Measurements from ENCODE around the gene RFFL.
"Not testable (repeated sequence)": the region's sequence is repeated elsewhere in the genome, so short reads cannot be mapped to it uniquely, and the experiment has no call there.

RFFL gene

DNA sequence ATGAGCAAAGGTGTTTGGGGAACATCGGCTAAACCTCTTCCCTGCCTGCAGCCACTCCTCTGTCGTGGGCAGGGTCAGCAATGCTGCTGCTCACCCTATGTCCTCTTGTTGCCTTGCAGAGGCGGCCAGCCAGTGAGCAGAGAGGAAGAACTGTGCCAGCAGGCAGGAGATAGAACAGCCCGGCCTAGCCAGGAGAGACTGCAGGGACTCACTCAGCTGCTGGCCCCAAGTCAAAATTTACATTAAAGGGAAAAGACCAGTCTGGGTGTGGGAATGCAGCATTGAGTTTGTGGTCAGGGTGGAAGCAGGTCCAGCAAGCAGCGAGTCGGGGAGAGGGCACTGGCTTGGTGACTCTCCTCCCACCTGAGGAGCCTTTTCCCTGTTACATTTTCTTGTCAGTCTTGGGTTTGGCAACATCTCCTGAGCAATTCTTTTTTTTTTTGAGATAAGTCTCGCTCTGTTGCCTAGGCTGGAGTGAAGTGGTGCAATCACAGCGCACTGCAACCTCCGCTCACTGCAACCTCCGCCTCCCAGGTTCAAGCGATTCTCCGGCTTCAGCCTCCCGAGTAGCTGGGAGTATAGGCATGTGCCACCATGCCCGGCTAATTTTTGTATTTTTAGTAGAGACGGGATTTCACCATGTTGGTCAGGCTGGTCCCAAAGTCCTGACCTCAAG is 60.5 kb downstream of the RFFL start:
- DNase-seq = no peak

DNA sequence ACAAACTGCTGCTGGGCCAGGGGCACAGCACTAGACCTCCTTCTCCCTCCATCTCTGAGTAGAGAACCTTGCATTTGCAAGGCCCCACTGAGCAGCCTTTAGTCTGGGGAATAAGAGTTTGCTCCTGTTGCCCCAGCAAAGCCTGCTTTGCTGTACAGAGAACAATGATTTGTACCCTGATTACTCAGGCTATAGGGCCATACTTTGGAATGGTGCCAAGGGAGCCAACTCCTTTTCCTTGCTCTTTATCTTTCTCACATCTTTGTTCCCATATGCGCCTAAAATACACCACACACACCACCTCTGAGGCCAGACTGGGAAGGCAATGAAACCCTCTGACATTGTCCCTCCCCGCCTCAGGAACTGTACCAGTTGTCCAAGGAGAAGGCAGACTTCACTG is 62.0 kb downstream of the RFFL start:
- DNase-seq = no peak

DNA sequence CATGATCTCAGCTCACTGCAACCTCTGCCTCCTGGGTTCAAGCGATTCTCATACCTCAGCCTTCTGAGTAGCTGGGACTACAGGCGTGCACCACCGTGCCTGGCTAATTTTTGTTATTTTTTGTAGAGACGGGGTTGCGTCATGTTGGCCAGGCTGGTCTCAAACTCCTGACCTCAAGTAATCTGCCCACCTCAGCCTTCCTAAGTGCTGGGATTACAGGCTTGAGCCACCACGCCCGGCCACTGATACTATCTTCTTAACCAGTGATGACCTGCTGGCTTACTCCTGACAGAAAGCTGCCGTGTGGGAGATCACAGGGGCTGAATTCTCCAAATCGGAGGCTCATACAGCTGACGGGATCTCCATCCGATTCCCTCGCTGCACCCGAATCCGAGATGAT is 62.5 kb downstream of the RFFL start:
- not testable (repeated sequence) for DNase-seq

DNA sequence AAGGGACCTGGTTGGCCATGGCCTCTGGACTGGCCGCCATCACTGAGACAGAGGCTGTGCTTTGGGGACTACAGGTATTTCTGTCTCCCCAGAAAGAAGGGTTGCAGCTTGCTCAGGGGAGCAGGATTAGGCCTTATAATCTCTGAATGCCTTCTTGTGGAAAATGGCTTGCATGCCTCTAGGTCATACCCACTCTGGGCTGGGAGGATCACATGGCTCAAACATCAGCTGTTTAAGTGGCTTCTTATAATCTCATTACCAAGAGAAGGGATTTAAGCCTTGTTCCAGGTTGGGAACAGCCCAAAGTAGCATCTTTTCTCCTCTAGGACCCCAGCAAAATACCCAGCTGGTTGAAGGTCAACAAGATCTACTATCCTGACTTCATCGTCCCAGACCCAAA is 64.1 kb downstream of the RFFL start:
- no peak for DNase-seq

DNA sequence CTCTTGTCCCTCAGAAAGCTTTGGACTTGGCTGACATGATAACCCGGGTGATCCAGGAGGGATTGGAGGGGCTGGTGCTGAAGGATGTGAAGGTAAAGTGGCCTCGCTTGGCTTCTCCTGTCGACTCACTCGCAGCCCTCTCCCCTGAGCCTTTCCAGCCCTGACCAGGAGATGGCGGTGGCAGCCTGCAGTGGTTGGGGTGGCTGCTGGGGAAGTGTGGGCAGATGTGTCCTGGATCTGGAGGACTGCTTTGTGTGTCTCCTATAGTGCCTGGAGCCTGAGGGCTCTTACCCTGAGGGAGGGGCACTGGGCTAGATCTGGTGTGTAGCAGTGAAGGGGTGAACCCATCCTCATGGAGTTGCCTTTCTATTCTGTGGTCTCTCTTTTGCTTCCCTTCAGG is 65.3 kb downstream of the RFFL start:
- DNase-seq = peak; percentile 79 to 89 (median 86)

DNA sequence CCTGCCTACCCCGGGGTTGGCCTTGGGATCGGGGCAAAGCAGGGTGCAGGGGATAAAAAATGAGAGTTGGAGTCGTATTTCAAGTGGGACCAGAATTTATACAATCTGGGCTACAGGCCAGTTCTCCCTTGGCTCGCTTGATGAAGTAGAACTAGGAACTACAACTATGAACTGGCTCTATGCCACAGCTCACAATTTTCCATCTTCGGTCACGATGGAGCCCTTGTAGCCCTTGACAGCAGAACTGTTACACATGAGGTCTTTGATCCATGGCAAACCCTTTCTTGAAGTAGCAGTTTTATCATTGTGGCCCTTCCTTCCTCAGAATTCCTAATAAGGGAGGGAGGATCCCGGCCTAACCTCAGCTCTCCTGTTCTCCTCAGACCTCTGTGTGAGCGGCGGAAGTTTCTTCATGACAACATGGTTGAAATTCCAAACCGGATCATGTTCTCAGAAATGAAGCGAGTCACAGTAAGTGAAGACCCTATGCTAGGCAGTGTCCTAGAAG is 66.1 kb downstream of the RFFL start:
- DNase-seq = peak; percentile 22 to 41 (median 33)

DNA sequence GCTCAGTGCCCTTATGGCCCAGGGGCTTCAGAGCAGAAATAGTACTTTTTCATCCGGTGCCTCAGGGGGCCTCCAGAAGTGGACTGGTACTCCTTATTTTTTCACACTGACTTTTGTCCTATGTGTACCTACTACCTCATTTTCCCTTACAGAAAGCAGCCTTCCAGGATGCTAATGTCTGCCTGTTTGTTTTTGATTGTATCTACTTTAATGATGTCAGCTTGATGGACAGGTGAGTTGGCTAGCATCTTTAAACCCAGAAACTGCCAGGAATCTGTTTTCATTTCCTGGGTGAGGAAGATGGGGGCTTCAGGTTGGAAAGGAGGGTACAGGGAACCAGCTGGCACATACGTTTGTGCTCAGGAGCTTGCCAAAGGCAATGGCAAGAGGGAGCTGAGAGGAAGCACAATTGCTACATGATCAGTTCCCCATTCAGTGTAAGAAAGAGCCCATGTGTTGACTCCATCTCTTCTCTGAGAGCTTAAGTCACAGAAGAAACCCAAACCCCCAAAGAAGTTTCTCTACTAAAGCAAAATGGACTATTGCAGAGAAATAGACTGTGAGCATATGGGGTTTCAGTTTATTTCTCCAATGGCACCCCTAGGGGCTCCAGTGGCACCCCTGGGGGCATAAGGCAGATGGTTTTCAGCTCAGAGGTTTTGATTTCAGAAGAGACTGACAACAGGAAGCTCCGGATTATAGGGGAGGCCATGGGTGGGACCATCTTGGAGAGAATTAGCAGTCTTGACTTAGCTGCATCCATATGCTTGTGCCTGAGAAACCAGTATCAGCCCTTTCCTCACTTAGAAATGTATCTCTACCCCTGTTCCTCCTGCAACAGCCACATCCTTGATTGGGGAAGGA is 66.9 kb downstream of the RFFL start:
- peak; percentile 9 to 54 (median 42) for DNase-seq

DNA sequence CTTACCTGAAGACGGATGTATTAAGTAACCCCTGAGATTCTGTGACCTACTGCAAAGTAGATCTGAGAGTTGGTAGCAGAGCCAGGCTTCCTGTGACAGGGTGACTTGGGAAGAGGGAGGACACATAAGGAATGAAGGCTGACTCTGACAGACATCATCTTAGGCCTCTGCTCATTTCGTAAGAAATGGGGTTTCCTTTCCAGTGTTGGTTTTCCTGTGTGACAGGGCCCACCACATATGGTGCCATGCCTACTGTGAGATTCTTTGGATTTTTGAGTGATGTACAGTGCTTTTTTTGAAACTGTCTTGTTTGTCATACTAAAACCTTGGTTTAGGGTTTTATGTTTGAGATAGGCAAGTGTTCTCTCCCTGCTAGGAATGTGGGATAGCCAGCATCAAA is 70.5 kb downstream of the RFFL start:
- DNase-seq = no peak

DNA sequence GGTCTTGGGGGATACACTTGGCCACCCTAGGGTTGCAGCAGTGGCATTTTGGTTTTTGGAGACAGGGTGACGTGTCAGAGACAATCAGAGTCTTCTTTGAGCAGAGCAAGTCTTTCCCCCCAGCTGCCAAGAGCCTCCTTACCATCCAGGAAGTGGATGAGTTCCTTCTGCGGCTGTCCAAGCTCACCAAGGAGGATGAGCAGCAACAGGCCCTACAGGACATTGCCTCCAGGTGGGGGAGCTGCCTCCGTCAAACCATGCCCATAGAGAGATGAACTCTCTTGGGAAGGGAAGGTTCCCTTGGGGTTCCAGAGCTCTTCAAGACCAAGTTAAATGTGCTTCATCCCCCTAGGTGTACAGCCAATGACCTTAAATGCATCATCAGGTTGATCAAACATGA is 71.9 kb downstream of the RFFL start:
- DNase-seq = peak in 1 of 4 experiments; percentile 13

DNA sequence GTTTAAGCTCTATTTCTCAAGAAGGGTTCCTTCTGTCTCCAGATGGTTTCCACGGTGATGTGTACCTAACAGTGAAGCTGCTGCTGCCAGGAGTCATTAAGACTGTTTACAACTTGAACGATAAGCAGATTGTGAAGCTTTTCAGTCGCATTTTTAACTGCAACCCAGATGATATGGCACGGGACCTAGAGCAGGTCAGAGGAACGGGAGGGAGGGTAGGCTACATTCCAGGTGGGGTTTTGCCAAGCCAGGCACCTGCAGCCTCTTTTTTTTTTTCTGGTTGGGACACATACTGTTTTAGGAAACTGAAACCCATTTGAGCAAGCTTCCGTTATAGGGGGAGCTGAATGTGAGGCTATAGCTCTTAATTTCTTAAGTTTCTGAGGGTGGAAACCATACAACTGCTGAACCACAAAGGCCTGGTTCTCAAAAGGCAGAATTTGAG is 72.6 kb downstream of the RFFL start:
- peak in 3 of 4 experiments; percentile 15 to 55 (median 30) for DNase-seq

DNA sequence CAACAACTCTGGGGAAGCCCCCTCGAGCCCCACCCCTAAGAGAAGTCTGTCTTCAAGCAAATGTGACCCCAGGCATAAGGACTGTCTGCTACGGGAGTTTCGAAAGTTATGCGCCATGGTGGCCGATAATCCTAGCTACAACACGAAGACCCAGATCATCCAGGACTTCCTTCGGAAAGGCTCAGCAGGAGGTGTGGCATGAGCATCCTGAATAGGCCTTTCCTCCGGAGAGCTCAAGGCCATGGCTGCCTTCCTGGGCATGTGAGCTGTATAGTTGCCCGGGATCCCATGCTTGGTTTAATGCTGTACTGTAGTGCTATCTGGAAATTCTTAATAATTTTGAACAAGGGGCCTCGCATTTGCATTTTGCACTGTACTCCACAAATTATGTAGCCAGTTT is 74.0 kb downstream of the RFFL start:
- no peak for DNase-seq

DNA sequence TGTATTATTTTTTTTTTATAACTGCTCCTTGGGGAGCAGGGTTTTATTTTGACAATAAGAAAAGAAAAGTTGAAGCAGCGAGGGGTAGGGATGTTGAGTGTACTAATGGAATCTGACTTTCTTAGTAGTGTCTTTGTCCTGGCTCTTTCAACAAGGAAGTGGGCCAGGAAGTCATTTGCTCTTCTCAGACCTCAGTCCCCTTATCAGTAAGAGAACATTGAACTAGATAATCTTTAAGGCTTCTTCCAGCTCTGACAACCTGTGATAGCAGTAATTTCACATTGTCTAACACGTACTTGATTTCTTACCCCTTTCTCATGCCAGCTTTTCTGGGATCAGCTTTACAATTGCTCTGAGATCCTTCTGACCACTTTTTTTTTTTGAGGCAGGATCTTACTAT is 74.9 kb downstream of the RFFL start:
- DNase-seq = no peak

DNA sequence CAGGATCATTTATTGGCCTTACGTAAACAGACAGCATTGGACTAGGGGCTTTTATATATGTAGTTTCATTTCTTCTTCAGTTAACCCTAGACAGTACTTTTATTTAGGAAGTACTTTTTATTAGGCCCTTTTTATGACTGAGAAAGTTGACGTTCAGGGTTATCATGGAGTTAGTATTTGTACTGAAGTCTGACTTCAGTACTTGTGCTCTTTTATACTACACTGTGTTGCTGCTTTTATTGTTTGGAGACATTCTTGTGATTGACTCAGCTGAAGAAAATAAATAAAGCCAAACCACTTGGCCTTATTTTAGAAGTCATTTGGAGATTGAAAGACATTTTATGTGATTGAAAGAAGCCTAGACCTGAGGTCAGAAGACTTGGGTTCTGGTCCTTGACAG is 76.3 kb downstream of the RFFL start:
- DNase-seq = no peak

DNA sequence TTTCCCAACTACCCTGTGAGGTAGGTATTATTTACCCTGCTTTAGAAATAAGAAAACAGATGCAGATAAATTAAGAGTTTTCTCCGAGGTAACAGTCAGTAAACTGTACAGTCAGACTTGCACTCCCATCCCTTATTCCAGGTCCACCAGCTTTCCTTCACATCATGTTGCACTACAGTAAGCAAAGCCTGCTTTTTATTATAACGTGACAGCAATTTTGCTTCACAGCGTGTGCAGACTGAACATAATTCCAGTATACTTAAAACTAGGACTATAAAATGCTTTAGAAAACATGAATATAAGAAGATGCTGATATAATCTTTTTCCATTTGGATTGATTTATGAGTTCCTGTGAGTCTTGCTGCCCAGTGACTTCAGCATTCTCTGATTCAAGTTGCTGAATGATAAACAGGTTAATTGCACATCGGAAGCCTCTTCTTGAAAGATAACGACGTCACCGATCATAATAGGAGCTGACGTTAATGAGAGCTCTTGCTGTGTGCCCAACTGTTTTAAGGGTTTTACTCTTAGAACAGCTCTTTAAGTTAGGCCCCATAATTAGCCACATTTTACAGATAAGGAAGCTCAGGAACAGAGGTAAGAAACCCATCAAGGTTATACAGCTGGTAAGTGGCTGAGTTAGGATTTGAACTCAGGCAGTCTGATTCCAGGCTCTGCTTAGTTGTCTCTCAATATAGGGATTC is 81.8 kb downstream of the RFFL start:
- peak in 2 of 4 experiments; percentile 21 to 33 for DNase-seq

DNA sequence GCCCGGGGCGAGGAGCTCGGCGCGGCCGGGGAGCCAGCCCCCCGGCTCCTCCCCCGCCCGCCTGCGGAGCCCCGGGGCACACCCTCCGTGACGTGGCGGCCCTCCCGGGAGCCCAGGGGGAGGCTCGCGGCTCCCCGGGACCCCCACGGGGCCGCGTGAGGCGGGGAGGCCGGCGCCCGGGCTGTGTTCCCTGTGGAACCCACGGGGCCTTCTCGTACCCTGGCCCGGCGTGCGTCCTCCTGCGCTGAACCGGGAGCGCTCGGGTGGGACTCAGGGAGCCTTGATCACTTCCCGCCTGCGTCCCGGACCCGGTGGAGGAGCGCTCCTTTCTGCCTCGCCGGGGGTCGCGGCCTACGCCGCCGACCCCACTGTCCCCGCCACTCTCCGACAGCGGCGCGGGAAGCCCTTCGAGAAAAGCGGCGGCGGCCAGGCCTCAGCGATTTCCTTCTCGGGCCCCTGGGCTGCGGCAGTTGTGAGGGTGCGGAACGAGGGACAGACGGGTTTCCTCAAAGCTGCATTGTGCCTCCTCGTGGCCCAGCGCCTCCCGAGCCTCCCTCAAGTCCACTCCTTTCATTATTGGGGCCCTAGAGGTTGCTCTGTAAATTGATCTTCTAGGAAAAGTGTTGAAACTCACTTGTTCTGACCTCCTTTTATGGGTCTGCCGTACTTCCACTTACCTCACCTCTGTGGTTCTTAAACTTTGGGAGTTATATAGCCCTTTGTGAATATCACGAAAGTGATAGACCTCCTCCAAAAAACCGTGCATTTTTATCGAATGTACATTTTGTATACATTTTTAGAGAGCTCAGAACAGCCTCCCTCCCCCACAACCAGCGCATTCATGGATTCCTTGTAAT is 82.6 kb downstream of the RFFL start:
- DNase-seq = peak; percentile 83 to 92 (median 90)

DNA sequence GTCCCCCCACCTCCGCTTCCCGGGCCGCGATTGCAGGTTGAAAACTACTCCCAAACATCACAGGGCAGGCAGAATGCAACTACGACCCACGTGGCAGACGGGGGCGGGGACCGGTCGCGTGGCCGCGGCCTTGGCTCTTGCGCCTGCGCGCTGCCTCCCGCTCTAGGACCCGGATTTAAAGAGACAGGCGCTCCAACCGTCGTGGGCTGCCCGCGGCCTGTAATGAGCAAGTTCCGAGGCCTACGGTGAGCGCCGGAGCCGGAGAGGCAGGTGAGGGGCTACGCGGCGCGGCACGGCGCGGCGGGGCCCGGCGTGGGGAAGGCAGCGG is 83.2 kb downstream of the RFFL start, which contains the start of gene LIG3:
TSS of gene LIG3 (plus strand) at position 160 of the 328 bp plus-strand sequence. CDS start 2,494 bp downstream, outside the sequence.
- peak; percentile 96 to 98 (median 97) for DNase-seq

DNA sequence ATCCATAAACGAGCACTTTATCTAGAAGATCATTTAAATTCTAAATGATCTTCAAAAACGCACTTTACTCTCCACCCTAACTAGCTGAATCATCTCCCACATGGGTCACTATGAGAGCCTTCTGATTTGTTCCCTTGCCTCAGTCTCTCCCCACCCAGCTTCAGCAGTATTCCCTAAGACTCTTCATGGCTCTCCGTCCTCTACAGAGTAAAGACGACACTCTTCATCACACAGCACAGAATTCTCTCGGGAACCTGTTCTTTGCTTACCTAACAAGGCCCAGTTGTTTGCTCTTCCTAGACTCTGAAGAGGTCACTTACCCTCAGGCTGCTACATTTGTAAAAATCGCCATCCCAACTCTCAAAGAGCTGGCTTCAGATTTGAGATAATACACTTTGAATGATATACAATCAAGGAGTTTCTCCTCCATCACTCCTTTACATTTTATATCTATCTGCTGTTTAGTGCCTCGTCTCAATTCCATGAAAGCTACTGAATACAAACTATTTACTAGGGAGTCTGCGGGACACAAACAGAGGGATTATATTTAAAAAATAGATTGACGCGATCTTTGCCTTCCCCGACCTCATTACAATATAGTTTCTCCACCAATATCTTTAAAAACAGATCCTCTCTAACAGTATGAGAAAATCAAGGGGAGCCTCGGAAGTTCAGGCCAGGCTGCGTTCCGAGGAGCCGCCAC is 83.7 kb downstream of the RFFL start:
- no peak for DNase-seq

DNA sequence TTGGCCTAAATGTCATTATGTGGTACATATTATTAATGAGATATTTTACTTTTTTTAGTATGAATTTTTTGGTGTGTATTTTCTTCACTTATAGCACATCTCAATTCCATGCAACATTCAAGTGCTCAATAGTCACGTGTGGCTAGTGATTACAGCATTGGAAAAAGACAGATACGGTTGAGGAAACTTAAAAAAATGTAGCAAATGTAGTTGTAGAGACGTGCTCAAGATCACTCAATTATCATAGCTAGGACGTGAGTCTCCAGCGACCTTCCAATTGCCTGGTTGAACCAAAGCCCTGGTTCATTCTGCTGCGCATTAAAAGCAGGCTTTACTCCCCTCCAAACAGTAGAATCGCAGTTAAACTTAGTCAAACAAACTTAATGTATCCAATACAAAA is 84.4 kb downstream of the RFFL start:
- DNase-seq = no peak

DNA sequence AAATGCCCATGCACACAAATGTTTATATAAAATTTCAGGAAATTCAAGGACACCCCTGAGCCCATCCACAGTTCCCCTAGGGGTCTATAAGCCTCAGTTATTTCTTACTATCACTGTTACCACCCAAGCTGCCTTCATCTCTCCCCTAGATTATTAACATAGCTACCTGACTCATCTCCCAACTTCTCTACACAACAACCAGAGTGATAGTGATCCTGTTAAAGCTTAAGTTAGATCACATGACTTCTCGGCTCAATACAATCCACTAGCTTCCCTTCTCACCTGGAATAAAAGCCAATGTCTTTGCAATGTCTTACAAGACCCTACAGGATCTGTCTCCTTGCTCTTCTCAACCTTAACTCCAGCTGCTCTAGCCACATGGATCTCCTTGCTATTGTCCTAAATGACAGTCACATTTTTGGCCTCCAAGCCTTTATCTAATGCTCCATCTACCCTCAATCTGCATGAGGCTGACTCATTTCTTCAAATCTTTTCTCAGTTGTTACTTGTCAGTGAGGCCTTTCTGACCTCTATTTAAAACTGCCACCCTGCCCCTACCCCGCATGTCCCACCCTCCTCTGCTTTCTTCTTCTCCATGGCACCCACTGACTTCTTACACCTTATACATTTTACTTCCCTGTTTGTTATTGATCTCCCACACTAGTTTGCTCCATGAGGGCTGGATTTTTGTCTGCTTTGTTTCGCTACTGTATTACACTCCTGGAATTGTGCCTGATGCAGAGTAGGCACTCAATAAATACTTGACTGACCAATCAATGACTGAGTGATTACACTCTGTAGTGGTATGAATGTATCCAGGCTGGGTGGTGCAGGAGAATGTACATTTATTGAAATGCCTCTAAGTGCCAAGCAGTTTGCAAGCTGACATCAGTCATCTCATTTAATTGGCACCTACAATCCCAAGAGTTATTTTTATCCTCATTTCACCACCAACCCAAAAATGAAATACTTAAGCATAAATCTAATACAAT is 88.4 kb downstream of the RFFL start:
- no peak for DNase-seq

DNA sequence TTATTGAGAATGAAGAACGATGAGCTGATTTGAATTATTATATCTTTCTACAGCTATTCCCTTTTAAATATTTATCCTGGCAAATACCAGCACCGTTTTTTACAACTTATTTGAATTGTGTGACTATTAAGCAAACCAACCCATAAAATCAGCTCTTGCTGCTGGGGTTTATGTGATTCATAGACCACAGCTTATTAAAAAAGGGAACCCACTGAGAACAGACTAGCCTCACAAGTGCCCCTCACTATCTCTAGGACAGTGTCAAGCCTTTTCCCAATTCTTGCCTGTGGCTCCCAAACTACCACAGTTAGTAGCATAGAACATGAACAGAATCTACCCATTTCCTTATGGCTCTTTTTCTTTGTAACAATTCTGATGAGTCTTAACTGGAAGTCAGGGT is 89.3 kb downstream of the RFFL start:
- peak in 1 of 4 experiments; percentile 13 for DNase-seq
